HepG2 (cell line): ENCODE data around the gene DIRAS3. TPM values are rescaled to one million over a fixed set of nuclear protein-coding genes. Genes with fewer than 3 reads are reported as not detected.

ENCODE experiments used
- ATAC-seq: fragments of 200-7000 bp; cut with Tn5 transposase; 3 replicates; pipeline ENCODE4 v1.9.1; 2020; ENCODE audit warnings: mild to moderate bottlenecking, moderate library complexity
- BruUV-seq: library from RNA; stranded (reverse); fragments of 400-500 nt; replicated peaks from 2 replicates; lab custom pipeline; 2021; lab: Mats Ljungman, UMichigan
- CTCF ChIA-PET: fragments of 300-600 bp; formaldehyde crosslinking; extraction: SDS; loops from one replicate; lab custom pipeline; 2021; ENCODE audit warnings: low total read pairs, inconsistent platforms, low intra/inter-chr PET ratio; lab: Yijun Ruan, JAX
- POLR2A ChIA-PET: fragments of 350-600 bp; sonication (Branson Sonifier 250); formaldehyde crosslinking; loops from one replicate; lab custom pipeline; 2020; ENCODE audit warnings: antibody characterized with exemption, inconsistent platforms; lab: Yijun Ruan, JAX
- DNase-seq: peaks from one replicate; pipeline ENCODE4 v3.0.0-alpha.2; 2015; ENCODE audit warnings: low spot score
- FAIRE-seq: peaks from 3 replicates; lab custom pipeline; 2011; peaks lifted over from hg19 to GRCh38; lab: Jason Lieb, UNC
- H2AFZ ChIP-seq: one replicate; pipeline ENCODE4 v1.6.1; 2011; ENCODE audit warnings: low read length, inconsistent platforms
- H3K27ac ChIP-seq: fragments of 300-600 bp; 3 replicates; pipeline ENCODE4 v1.8.0; 2011; ENCODE audit warnings: mixed run types, mild to moderate bottlenecking, mixed read lengths, low read length, inconsistent platforms; ENCODE audit not compliant: insufficient read depth; ENCODE audit errors: extremely low read length
- H3K27me3 ChIP-seq, 2 experiments: fragments of 200-600 bp in 1 of 2; 2 replicates in 1 of 2; 3 replicates in 1 of 2; pipeline versions ENCODE4 v1.6.0 to v1.8.0; 2011; ENCODE audit warnings: low read length in 2 of 2, mild to moderate bottlenecking in 2 of 2, moderate library complexity in 2 of 2, inconsistent platforms in 1 of 2; ENCODE audit not compliant: insufficient read depth in 2 of 2, control insufficient read depth in 1 of 2
- H3K36me3 ChIP-seq, 2 experiments: fragments of 200-600 bp in 1 of 2; replicated peaks in 1 of 2; 2 replicates in 1 of 2; 3 replicates in 1 of 2; pipeline versions ENCODE4 v1.5.1 to v1.8.0; 2011; ENCODE audit warnings: low read length in 2 of 2, inconsistent platforms in 1 of 2; ENCODE audit not compliant: insufficient read depth in 2 of 2, control insufficient read depth in 1 of 2
- H3K4me1 ChIP-seq: 2 replicates; pipeline ENCODE4 v1.5.1; 2012; ENCODE audit warnings: low read length, inconsistent platforms; ENCODE audit not compliant: insufficient read depth
- H3K4me2 ChIP-seq: 2 replicates; pipeline ENCODE4 v1.6.0; 2011; ENCODE audit warnings: low read depth, low read length, inconsistent platforms
- H3K4me3 ChIP-seq, 3 experiments: fragments of 200-600 bp in 1 of 3; sonication (generic), shearing (Covaris generic) in 1 of 3; replicated peaks in 1 of 3; 2 replicates each; pipeline ENCODE4 v1.5.1; 2011 to 2016; ENCODE audit warnings: low read length in 3 of 3, inconsistent platforms in 2 of 3, low read depth in 2 of 3, mild to moderate bottlenecking in 2 of 3, control low read depth in 1 of 3, mixed read lengths in 1 of 3; ENCODE audit not compliant: insufficient read depth in 1 of 3
- H3K79me2 ChIP-seq: one replicate; pipeline ENCODE4 v1.6.1; 2011; ENCODE audit warnings: low read length, inconsistent platforms; ENCODE audit not compliant: insufficient read depth
- H3K9ac ChIP-seq: 2 replicates; pipeline ENCODE4 v1.6.0; 2011; ENCODE audit warnings: mild to moderate bottlenecking, low read depth, low read length, inconsistent platforms; ENCODE audit not compliant: insufficient read depth
- H3K9me3 ChIP-seq: 2 replicates; pipeline ENCODE4 v1.5.1; 2012; ENCODE audit warnings: mild to moderate bottlenecking, low read length
- H4K20me1 ChIP-seq: 2 replicates; pipeline ENCODE4 v1.6.0; 2011; ENCODE audit warnings: inconsistent platforms, mild to moderate bottlenecking, low read length, moderate library complexity; ENCODE audit not compliant: insufficient read depth
- ATF5 ChIP-seq: sonication (generic); formaldehyde crosslinking; IDR thresholded peaks from 2 replicates; pipeline ENCODE4 v1.4.0; 2020; ENCODE audit warnings: mild to moderate bottlenecking, low read depth, missing genetic modification reagents
- GATAD1 ChIP-seq: IDR thresholded peaks from 2 replicates; pipeline ENCODE4 v1.6.1; 2016; ENCODE audit warnings: missing genetic modification reagents, missing compliant biosample characterization
- HCFC1 ChIP-seq: fragments of 150-350 bp; IDR thresholded peaks from 2 replicates; pipeline ENCODE4 v1.6.1; 2014; ENCODE audit warnings: low read depth, low read length
- KDM5A ChIP-seq: fragments of 200-600 bp; sonication (generic); IDR thresholded peaks from 2 replicates; pipeline ENCODE4 v1.7.0; 2018; ENCODE audit warnings: antibody characterized with exemption, mild to moderate bottlenecking, low read length, borderline replicate concordance
- MXD4 ChIP-seq: IDR thresholded peaks from 2 replicates; pipeline ENCODE4 v1.6.1; 2016; ENCODE audit warnings: mild to moderate bottlenecking, missing biosample characterization, missing genetic modification reagents
- MZF1 ChIP-seq: sonication (generic); formaldehyde crosslinking; IDR thresholded peaks from 2 replicates; pipeline ENCODE4 v1.8.1; 2023; ENCODE audit warnings: mild to moderate bottlenecking, missing genetic modification reagents, borderline replicate concordance
- NR2C2 ChIP-seq: sonication (generic); formaldehyde crosslinking; IDR thresholded peaks from 2 replicates; pipeline ENCODE4 v1.4.0; 2020; ENCODE audit warnings: missing genetic modification reagents, mild to moderate bottlenecking, moderate library complexity, borderline replicate concordance
- POGK ChIP-seq: sonication (generic); formaldehyde crosslinking; conservative IDR thresholded peaks from 2 replicates; pipeline ENCODE4 v1.8.0; 2022; ENCODE audit warnings: mild to moderate bottlenecking, moderate library complexity, missing genetic modification reagents
- SNAPC2 ChIP-seq: sonication (generic); formaldehyde crosslinking; IDR thresholded peaks from 2 replicates; pipeline ENCODE4 v1.8.1; 2022; ENCODE audit warnings: mild to moderate bottlenecking, missing genetic modification reagents
- SNRNP70 ChIP-seq: fragments of 200-400 bp; formaldehyde crosslinking; IDR thresholded peaks from 2 replicates; pipeline ENCODE4 v1.6.1; 2017; ENCODE audit warnings: mild to moderate bottlenecking, low read depth, low read length, moderate library complexity
- ZFP37 ChIP-seq: sonication (generic); formaldehyde crosslinking; IDR thresholded peaks from 2 replicates; pipeline ENCODE4 v1.4.0; 2020; ENCODE audit warnings: missing genetic modification reagents, borderline replicate concordance
- ZNF292 ChIP-seq: sonication (generic); formaldehyde crosslinking; IDR thresholded peaks from 2 replicates; pipeline ENCODE4 v1.8.1; 2022; ENCODE audit warnings: mild to moderate bottlenecking, low read depth, missing genetic modification reagents, borderline replicate concordance
- ZNF543 ChIP-seq: sonication (generic); formaldehyde crosslinking; IDR thresholded peaks from 2 replicates; pipeline ENCODE4 v1.4.0; 2020; ENCODE audit warnings: mild to moderate bottlenecking, missing genetic modification reagents
- ZNF678 ChIP-seq: sonication (generic); formaldehyde crosslinking; IDR thresholded peaks from 2 replicates; pipeline ENCODE4 v1.4.0; 2020; ENCODE audit warnings: mild to moderate bottlenecking, missing genetic modification reagents
- ZNF766 ChIP-seq: sonication (generic); formaldehyde crosslinking; IDR thresholded peaks from 2 replicates; pipeline ENCODE4 v1.5.0; 2020; ENCODE audit warnings: missing genetic modification reagents, borderline replicate concordance
- WGBS: methylation state at CpG from one replicate; pipeline ENCODE4 v1.1.6; 2017; ENCODE audit warnings: low lambda C conversion rate; 5-methylcytosine and 5-hydroxymethylcytosine counted together
- in situ Hi-C: cut with HindIII; loops from 2 replicates; pipeline ENCODE4 v1.10.0; 2017; ENCODE audit warnings: low pct_unique_long_range_greater_than_20kb; ENCODE audit not compliant: extremely low pct_ligation_motif_present
- intact Hi-C: fragments of 100-400 bp; cut with micrococcal nuclease; formaldehyde crosslinking; loops from one replicate; pipeline ENCODE4 v1.10.0; 2022; ENCODE audit not compliant: unreplicated experiment
- polyA plus RNA-seq, 8 experiments: library from polyadenylated mRNA; depleted of rRNA in 3 of 8; stranded (reverse) in 7 of 8; unstranded in 1 of 8; fragments of >200 nt; fragmentation: Illumina TruSeq in 4 of 8; extraction: Trizol in 4 of 8; gene quantifications; 2 replicates each; pipeline versions ENCODE4 v1.2.1 to v1.2.3, GENCODE V29; 2011 to 2016; ENCODE audit warnings: low read depth in 4 of 8, missing spikeins in 1 of 8, mixed read lengths in 1 of 8; ENCODE audit not compliant: insufficient read depth in 1 of 8
- total RNA-seq, 5 experiments: library from RNA; depleted of rRNA; stranded (reverse); fragments of >200 nt; fragmentation: Illumina TruSeq; extraction: Trizol; gene quantifications; 2 replicates each; pipeline ENCODE4 v1.2.3, GENCODE V29; 2016; ENCODE audit warnings: low read depth in 1 of 5
- TF ChIP-seq, protein P1 (sequence below): sonication (generic); formaldehyde crosslinking; IDR thresholded peaks from 2 replicates; pipeline ENCODE4 v1.4.0; 2020; ENCODE audit warnings: missing genetic modification reagents, borderline replicate concordance
- TF ChIP-seq, protein P2 (sequence below): sonication (generic); formaldehyde crosslinking; IDR thresholded peaks from 2 replicates; pipeline ENCODE4 v1.5.0; 2020; ENCODE audit warnings: mild to moderate bottlenecking, missing genetic modification reagents, borderline replicate concordance

Gene DIRAS3
- total and polyA plus RNA-seq, 2 of the 13 experiments (the other 11 are each of a cell fraction or from before 2014, with no cell fraction given): not detected

- intact Hi-C loops (no loop called here), in situ Hi-C loops (no loop called here)
- FAIRE-seq (no peak), ATAC-seq (no peak), DNase-seq (no peak)
- BruUV-seq: no TSS peak
- TF ChIP-seq MXD4 (CRISPR knock-in tag) (no peak), POGK (CRISPR knock-in tag) (no peak), SNAPC2 (no peak), HCFC1 (no peak), ZNF543 (CRISPR knock-in tag) (no peak), ATF5 (no peak), SNRNP70 (no peak), ZFP37 (CRISPR knock-in tag) (no peak), GATAD1 (CRISPR knock-in tag) (no peak), NR2C2 (CRISPR knock-in tag) (no peak), ZNF766 (CRISPR knock-in tag) (no peak), ZNF678 (CRISPR knock-in tag) (no peak), MZF1 (CRISPR knock-in tag) (no peak), ZNF292 (CRISPR knock-in tag) (no peak), KDM5A (no peak)
- TF ChIP-seq, protein P1, sequence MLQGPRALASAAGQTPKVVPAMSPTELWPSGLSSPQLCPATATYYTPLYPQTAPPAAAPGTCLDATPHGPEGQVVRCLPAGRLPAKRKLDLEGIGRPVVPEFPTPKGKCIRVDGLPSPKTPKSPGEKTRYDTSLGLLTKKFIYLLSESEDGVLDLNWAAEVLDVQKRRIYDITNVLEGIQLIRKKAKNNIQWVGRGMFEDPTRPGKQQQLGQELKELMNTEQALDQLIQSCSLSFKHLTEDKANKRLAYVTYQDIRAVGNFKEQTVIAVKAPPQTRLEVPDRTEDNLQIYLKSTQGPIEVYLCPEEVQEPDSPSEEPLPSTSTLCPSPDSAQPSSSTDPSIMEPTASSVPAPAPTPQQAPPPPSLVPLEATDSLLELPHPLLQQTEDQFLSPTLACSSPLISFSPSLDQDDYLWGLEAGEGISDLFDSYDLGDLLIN (CRISPR knock-in tag): no peak
- TF ChIP-seq, protein P2, sequence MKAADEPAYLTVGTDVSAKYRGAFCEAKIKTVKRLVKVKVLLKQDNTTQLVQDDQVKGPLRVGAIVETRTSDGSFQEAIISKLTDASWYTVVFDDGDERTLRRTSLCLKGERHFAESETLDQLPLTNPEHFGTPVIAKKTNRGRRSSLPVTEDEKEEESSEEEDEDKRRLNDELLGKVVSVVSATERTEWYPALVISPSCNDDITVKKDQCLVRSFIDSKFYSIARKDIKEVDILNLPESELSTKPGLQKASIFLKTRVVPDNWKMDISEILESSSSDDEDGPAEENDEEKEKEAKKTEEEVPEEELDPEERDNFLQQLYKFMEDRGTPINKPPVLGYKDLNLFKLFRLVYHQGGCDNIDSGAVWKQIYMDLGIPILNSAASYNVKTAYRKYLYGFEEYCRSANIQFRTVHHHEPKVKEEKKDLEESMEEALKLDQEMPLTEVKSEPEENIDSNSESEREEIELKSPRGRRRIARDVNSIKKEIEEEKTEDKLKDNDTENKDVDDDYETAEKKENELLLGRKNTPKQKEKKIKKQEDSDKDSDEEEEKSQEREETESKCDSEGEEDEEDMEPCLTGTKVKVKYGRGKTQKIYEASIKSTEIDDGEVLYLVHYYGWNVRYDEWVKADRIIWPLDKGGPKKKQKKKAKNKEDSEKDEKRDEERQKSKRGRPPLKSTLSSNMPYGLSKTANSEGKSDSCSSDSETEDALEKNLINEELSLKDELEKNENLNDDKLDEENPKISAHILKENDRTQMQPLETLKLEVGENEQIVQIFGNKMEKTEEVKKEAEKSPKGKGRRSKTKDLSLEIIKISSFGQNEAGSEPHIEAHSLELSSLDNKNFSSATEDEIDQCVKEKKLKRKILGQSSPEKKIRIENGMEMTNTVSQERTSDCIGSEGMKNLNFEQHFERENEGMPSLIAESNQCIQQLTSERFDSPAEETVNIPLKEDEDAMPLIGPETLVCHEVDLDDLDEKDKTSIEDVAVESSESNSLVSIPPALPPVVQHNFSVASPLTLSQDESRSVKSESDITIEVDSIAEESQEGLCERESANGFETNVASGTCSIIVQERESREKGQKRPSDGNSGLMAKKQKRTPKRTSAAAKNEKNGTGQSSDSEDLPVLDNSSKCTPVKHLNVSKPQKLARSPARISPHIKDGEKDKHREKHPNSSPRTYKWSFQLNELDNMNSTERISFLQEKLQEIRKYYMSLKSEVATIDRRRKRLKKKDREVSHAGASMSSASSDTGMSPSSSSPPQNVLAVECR (CRISPR knock-in tag): no peak
- Histone ChIP-seq H3K27ac (no peak overlapping the region), H3K79me2 (no peaks in the 10 kb centered on the region), H4K20me1 (no peaks in the 10 kb centered on the region), H3K4me3 (no peak overlapping the region), H3K4me2 (no peak overlapping the region), H2AFZ (no peak overlapping the region), H3K27me3 (peaks cover 1 to 12% of the 10 kb centered on the region in 2 experiments; a peak in 2 of 5 replicates), H3K9ac (no peak overlapping the region), H3K9me3 (no peaks in the 10 kb centered on the region), H3K4me1 (no peaks in the 10 kb centered on the region), H3K36me3 (no peaks in the 10 kb centered on the region)
- POLR2A ChIA-PET: no interaction called here
- CTCF ChIA-PET: no interaction called here
- 23% methylated on average over 12 of the region's 22 CpGs for WGBS
These were observed 6.9 kb downstream of the DIRAS3 start for GRCh38 chr1:68043443-68044090.
